Tibial artery (tissue), 4 donors: Measurements from ENCODE around the gene MAGI2.

Source experiments
- DNase-seq, 2 donors: peaks; one replicate each; pipeline ENCODE4 v3.0.0-alpha.2; 2019
- H3K27ac ChIP-seq, 2 donors: fragments of 200-600 bp; sonication (generic) in 1 of 2; 1 replicate in 1 of 2; 2 replicates in 1 of 2; pipeline ENCODE4 v1.5.1; 2018 to 2019; ENCODE audit warnings: mild to moderate bottlenecking in 1 of 2
- H3K27me3 ChIP-seq, 2 donors: fragments of 200-600 bp; sonication (generic) in 1 of 2; one replicate each; pipeline versions ENCODE4 v1.5.1 to v1.6.0; 2016 to 2019
- H3K36me3 ChIP-seq, 3 donors: fragments of 200-600 bp; sonication (generic) in 2 of 3; one replicate each; pipeline ENCODE4 v1.5.1; 2016 to 2019; ENCODE audit warnings: mild to moderate bottlenecking in 2 of 3
- H3K4me1 ChIP-seq, 4 donors: fragments of 200-600 bp; sonication (generic) in 2 of 4; 1 replicate in 3 of 4; 2 replicates in 1 of 4; pipeline ENCODE4 v1.5.1; 2016 to 2019
- H3K4me3 ChIP-seq, 2 donors: fragments of 200-600 bp; sonication (generic) in 1 of 2; 1 replicate in 1 of 2; 2 replicates in 1 of 2; pipeline ENCODE4 v1.5.1; 2018 to 2019; ENCODE audit warnings: mild to moderate bottlenecking in 2 of 2
- H3K9me3 ChIP-seq, 3 donors: fragments of 200-600 bp; sonication (generic) in 1 of 3; one replicate each; pipeline ENCODE4 v1.5.1; 2016 to 2019
- intact Hi-C: fragments of 100-400 bp; cut with DNase I; formaldehyde crosslinking; loops from one replicate; pipeline ENCODE4 v1.15.0; 2023; ENCODE audit warnings: low total_unique reads
- TF ChIP-seq, protein P1 (sequence below), 2 experiments: fragments of 200-600 bp in 1 of 2; fragments of 450-650 bp in 1 of 2; IDR thresholded peaks; one replicate each; pipeline ENCODE4 v1.5.1; 2017 to 2019; ENCODE audit warnings: antibody characterized with exemption in 2 of 2, mild to moderate bottlenecking in 1 of 2, moderate library complexity in 1 of 2

Gene MAGI2

DNA sequence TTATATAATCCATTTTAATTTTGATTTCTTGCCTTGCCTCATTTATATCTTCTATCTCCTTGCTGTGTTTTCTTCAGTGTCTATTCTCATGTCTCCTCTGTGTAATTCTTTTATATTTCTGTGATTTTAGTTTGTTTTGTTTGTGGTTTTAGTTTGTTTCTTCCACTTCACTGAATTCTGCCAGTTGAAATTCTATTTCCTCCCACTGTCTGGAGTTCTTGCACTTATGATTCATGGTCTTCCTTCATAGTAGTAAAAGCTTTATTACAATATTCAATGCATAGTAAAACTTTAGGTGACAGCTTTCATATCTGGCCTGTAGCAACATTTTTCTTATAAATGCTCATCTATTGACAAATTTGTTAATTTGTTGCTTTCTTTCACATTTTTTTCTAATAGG, 113.3 kb downstream of the MAGI2 start:
- DNase-seq, result no peak
- H3K27me3 ChIP-seq, result no peaks in the 10 kb centered on the region
- H3K27ac ChIP-seq, result no peak overlapping the region
- H3K9me3 ChIP-seq, result no peaks in the 10 kb centered on the region
- no peaks in the 10 kb centered on the region for H3K36me3 ChIP-seq
- H3K4me3 ChIP-seq, result no peak overlapping the region
- intact Hi-C loops, result no loop called here
- H3K4me1 ChIP-seq, result no peaks in the 10 kb centered on the region
- TF ChIP-seq, protein P1, sequence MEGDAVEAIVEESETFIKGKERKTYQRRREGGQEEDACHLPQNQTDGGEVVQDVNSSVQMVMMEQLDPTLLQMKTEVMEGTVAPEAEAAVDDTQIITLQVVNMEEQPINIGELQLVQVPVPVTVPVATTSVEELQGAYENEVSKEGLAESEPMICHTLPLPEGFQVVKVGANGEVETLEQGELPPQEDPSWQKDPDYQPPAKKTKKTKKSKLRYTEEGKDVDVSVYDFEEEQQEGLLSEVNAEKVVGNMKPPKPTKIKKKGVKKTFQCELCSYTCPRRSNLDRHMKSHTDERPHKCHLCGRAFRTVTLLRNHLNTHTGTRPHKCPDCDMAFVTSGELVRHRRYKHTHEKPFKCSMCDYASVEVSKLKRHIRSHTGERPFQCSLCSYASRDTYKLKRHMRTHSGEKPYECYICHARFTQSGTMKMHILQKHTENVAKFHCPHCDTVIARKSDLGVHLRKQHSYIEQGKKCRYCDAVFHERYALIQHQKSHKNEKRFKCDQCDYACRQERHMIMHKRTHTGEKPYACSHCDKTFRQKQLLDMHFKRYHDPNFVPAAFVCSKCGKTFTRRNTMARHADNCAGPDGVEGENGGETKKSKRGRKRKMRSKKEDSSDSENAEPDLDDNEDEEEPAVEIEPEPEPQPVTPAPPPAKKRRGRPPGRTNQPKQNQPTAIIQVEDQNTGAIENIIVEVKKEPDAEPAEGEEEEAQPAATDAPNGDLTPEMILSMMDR (IDR thresholded peaks at IDR 0.05), result no peak

DNA sequence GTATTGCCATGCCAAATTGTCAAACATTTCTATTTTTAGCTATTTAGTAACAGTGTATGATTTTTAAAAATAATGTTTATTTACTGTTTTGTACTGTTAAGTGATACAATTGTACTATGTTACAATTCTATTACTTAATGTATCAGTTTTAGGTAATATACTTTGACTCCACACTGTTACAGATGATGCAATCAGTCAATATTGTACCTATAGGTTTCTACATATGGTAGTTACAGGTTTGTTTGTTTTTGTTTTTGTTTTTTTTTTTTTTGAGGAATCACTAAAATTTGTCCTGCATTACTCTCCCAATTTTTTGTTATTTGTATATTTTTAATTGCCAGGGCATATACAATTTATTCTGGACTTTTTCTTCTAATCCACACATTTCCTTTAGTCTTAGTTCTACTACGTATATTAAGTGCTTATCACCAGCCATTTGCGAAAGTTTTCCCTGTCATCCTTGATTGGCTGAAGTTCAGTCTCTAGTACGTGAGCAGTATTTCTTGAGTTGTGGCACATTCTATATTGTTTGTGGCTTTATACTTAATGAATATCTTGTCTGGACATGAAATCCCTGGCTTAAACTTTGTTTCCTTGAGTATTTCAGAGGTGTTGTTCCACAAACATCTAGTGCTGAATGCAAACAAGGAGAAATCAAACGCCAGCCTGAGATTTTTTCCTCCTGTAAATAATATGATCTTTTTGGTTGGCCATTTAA, 114.1 kb downstream of the MAGI2 start:
- intact Hi-C loops, result no loop called here

GRCh38 chr7:79337717-79338116, 115.8 kb downstream of the MAGI2 start:
- TF ChIP-seq, protein P1 (IDR thresholded peaks at IDR 0.05), result no peak
- intact Hi-C loops, result no loop called here
- H3K27me3 ChIP-seq, result no peaks in the 10 kb centered on the region
- no peak overlapping the region for H3K27ac ChIP-seq
- H3K9me3 ChIP-seq, result no peaks in the 10 kb centered on the region
- DNase-seq, result no peak
- H3K4me3 ChIP-seq, result no peak overlapping the region
- no peaks in the 10 kb centered on the region for H3K4me1 ChIP-seq
- no peaks in the 10 kb centered on the region for H3K36me3 ChIP-seq

More for the DNA sequence above, 114.1 kb downstream of the MAGI2 start:
- H3K4me1 ChIP-seq, result no peaks in the 10 kb centered on the region
- no peaks in the 10 kb centered on the region for H3K9me3 ChIP-seq
- no peak for DNase-seq
- no peaks in the 10 kb centered on the region for H3K27me3 ChIP-seq
- TF ChIP-seq, protein P1 (IDR thresholded peaks at IDR 0.05), result no peak
- H3K36me3 ChIP-seq, result no peaks in the 10 kb centered on the region
- no peak overlapping the region for H3K27ac ChIP-seq
- H3K4me3 ChIP-seq, result no peak overlapping the region

- intact Hi-C loops, result no loop called here
- no peaks in the 10 kb centered on the region for H3K36me3 ChIP-seq
- H3K9me3 ChIP-seq, result no peaks in the 10 kb centered on the region
- DNase-seq, result no peak
- H3K27ac ChIP-seq, result no peak overlapping the region
- no peak overlapping the region for H3K4me3 ChIP-seq
- no peaks in the 10 kb centered on the region for H3K27me3 ChIP-seq
- TF ChIP-seq, protein P1 (IDR thresholded peaks at IDR 0.05), result no peak
- H3K4me1 ChIP-seq, result no peaks in the 10 kb centered on the region
Measured at GRCh38 chr7:79334841-79335240, 118.6 kb downstream of the MAGI2 start.

- Histone ChIP-seq H3K27me3 (no peaks in the 10 kb centered on the region), H3K27ac (no peak overlapping the region), H3K36me3 (no peaks in the 10 kb centered on the region), H3K9me3 (no peaks in the 10 kb centered on the region), H3K4me3 (no peak overlapping the region), H3K4me1 (no peaks in the 10 kb centered on the region)
- intact Hi-C loops, result no loop called here
- TF ChIP-seq, protein P1 (IDR thresholded peaks at IDR 0.05), result no peak
- no peak for DNase-seq
Measured at GRCh38 chr7:79334334-79334733, 119.1 kb downstream of the MAGI2 start.
